ENCODE data around the gene PCSK6. TPM values are rescaled to one million over a fixed set of nuclear protein-coding genes. Genes with fewer than 3 reads are reported as not detected.

Gene PCSK6
- polyA plus RNA-seq, 3 donors, result 0.05 to 0.10 TPM; not detected in 1

GRCh38 chr15:101346928-101347327 is 142.6 kb downstream of the PCSK6 start:
- Mint-ChIP-seq H3K4me1 (peaks cover 5% of the 10 kb centered on the region), H3K27ac (no peak overlapping the region), H3K27me3 (ENCODE audit: low read depth in 3 of 3) (peaks cover 16 to 29% (median 28%) of the 10 kb centered on the region in 3 donors), H3K36me3 (no peaks in the 10 kb centered on the region), H3K4me3 (no peak overlapping the region), H3K9me3 (peaks cover 0 to 2% (median 0%) of the 10 kb centered on the region in 7 donors)
- Histone ChIP-seq H3K4me3 (replicated peaks in 1 of 3; ENCODE audit: low read depth in 2 of 3, low read length in 3 of 3) (no peak overlapping the region), H3K4me1 (ENCODE audit: control insufficient read depth in 1 of 2, insufficient read depth in 2 of 2, low read length in 2 of 2) (peaks cover 0 to 7% of the 10 kb centered on the region in 2 donors), H3K27ac (ENCODE audit: low read depth in 1 of 2, low read length in 2 of 2) (no peak overlapping the region), H3K4me2 (replicated peaks; ENCODE audit: extremely low read depth, low read length, poor library complexity, severe bottlenecking) (no peak overlapping the region), H3K27me3 (ENCODE audit: control insufficient read depth in 2 of 2, insufficient read depth in 2 of 2, low read length in 2 of 2) (peaks cover 0 to 6% of the 10 kb centered on the region in 2 donors), H2AFZ (ENCODE audit: insufficient read depth, low read depth, low read length, poor library complexity, severe bottlenecking) (no peak overlapping the region), H3K79me2 (ENCODE audit: insufficient read depth, low read length) (no peaks in the 10 kb centered on the region), H3K9ac (ENCODE audit: insufficient read depth, low read length, poor library complexity, severe bottlenecking) (no peak overlapping the region), H3K9me3 (replicated peaks in 1 of 2; ENCODE audit: control insufficient read depth in 1 of 2, insufficient read depth in 1 of 2, low read length in 2 of 2) (no peaks in the 10 kb centered on the region), H4K20me1 (ENCODE audit: insufficient read depth, low read length) (no peaks in the 10 kb centered on the region), H3K36me3 (replicated peaks in 1 of 2; ENCODE audit: control insufficient read depth in 1 of 2, insufficient read depth in 2 of 2, low read length in 2 of 2) (no peaks in the 10 kb centered on the region)
- intact Hi-C loops (cut with micrococcal nuclease), result no loop called here
- 97% methylated on average over 3 of the region's 5 CpGs for WGBS (ENCODE audit: insufficient coverage)
- TF ChIP-seq CTCF (IDR thresholded peaks at IDR 0.05), result no peak
- no peak for DNase-seq

GRCh38 chr15:101342056-101342455 is 147.5 kb downstream of the PCSK6 start:
- Histone ChIP-seq H3K9me3 (replicated peaks in 1 of 2; ENCODE audit: control insufficient read depth in 1 of 2, insufficient read depth in 1 of 2, low read length in 2 of 2) (no peaks in the 10 kb centered on the region), H4K20me1 (ENCODE audit: insufficient read depth, low read length) (no peaks in the 10 kb centered on the region), H3K9ac (ENCODE audit: insufficient read depth, low read length, poor library complexity, severe bottlenecking) (no peak overlapping the region), H3K4me2 (replicated peaks; ENCODE audit: extremely low read depth, low read length, poor library complexity, severe bottlenecking) (no peak overlapping the region), H3K79me2 (ENCODE audit: insufficient read depth, low read length) (no peaks in the 10 kb centered on the region), H3K27me3 (ENCODE audit: control insufficient read depth in 2 of 2, insufficient read depth in 2 of 2, low read length in 2 of 2) (peaks cover 2 to 11% of the 10 kb centered on the region in 2 donors), H3K4me3 (replicated peaks in 1 of 3; ENCODE audit: low read depth in 2 of 3, low read length in 3 of 3) (no peak overlapping the region), H2AFZ (ENCODE audit: insufficient read depth, low read depth, low read length, poor library complexity, severe bottlenecking) (no peak overlapping the region), H3K27ac (ENCODE audit: low read depth in 1 of 2, low read length in 2 of 2) (no peak overlapping the region), H3K36me3 (replicated peaks in 1 of 2; ENCODE audit: control insufficient read depth in 1 of 2, insufficient read depth in 2 of 2, low read length in 2 of 2) (no peaks in the 10 kb centered on the region), H3K4me1 (ENCODE audit: control insufficient read depth in 1 of 2, insufficient read depth in 2 of 2, low read length in 2 of 2) (peaks cover 0 to 10% of the 10 kb centered on the region in 2 donors)
- no peaks in the 10 kb centered on the region for H3K36me3 Mint-ChIP-seq
- TF ChIP-seq CTCF (IDR thresholded peaks at IDR 0.05), result no peak
- DNase-seq, result peak; percentile 18 to 39 (median 19)
- peaks cover 12 to 32% (median 32%) of the 10 kb centered on the region in 3 donors for H3K27me3 Mint-ChIP-seq (ENCODE audit: low read depth in 3 of 3)
- H3K4me1 Mint-ChIP-seq, result peaks cover 5% of the 10 kb centered on the region
- peaks cover 0 to 2% (median 1%) of the 10 kb centered on the region in 7 donors for H3K9me3 Mint-ChIP-seq
- no peak overlapping the region for H3K4me3 Mint-ChIP-seq
- H3K27ac Mint-ChIP-seq, result no peak overlapping the region
- intact Hi-C loops (cut with micrococcal nuclease), result no loop called here

Data from CD14-positive monocyte (primary cell).